IMR-90 (cell line): ENCODE data around the gene SLC37A4. TPM values are rescaled to one million over a fixed set of nuclear protein-coding genes. Genes with fewer than 3 reads are reported as not detected.

Source experiments
- ATAC-seq: fragments of 200-7000 bp; cut with Tn5 transposase; 2 replicates; pipeline ENCODE4 v1.9.1; 2020; ENCODE audit warnings: low read depth, mild to moderate bottlenecking, moderate library complexity
- BruUV-seq: library from RNA; stranded (reverse); fragments of 400-500 nt; replicated peaks from 2 replicates; lab custom pipeline; 2021; lab: Mats Ljungman, UMichigan
- CTCF ChIA-PET: fragments of 300-600 bp; formaldehyde crosslinking; extraction: SDS; loops from one replicate; lab custom pipeline; 2021; ENCODE audit warnings: antibody characterized with exemption; lab: Yijun Ruan, JAX
- POLR2A ChIA-PET: fragments of 300-600 bp; sonication (Branson Sonifier 250); formaldehyde crosslinking; loops from one replicate; lab custom pipeline; 2022; ENCODE audit warnings: antibody characterized with exemption; ENCODE audit not compliant: unreplicated experiment; lab: Charles Lee
- DNase-seq: peaks from one replicate; pipeline ENCODE4 v3.0.0; 2013
- H2AFZ ChIP-seq: replicated peaks from 2 replicates; pipeline ENCODE3; 2013; ENCODE audit warnings: low read length, mild to moderate bottlenecking; ENCODE audit not compliant: poor library complexity
- H2AK5ac ChIP-seq: 2 replicates; pipeline ENCODE4 v1.6.1; 2013; ENCODE audit warnings: low read depth, low read length, inconsistent platforms
- H2AK9ac ChIP-seq: replicated peaks from 2 replicates; pipeline ENCODE3; 2013; ENCODE audit warnings: mild to moderate bottlenecking, low read depth, low read length, moderate library complexity; ENCODE audit not compliant: poor library complexity
- H2BK120ac ChIP-seq: 2 replicates; pipeline ENCODE4 v1.6.1; 2013; ENCODE audit warnings: low read depth, low read length, inconsistent platforms
- H2BK15ac ChIP-seq: 3 replicates; pipeline ENCODE4 v1.6.1; 2013; ENCODE audit warnings: low read depth, low read length, inconsistent platforms
- H2BK20ac ChIP-seq: 2 replicates; pipeline ENCODE4 v1.6.1; 2013; ENCODE audit warnings: low read depth, mild to moderate bottlenecking, inconsistent platforms, low read length, moderate library complexity
- H2BK5ac ChIP-seq: 2 replicates; pipeline ENCODE4 v1.6.1; 2013; ENCODE audit warnings: mild to moderate bottlenecking, low read depth, low read length, inconsistent platforms; ENCODE audit not compliant: poor library complexity, severe bottlenecking
- H3K14ac ChIP-seq: replicated peaks from 2 replicates; pipeline ENCODE4 v1.6.1; 2013; ENCODE audit warnings: low read depth, low read length, inconsistent platforms
- H3K18ac ChIP-seq: 2 replicates; pipeline ENCODE4 v1.6.1; 2013; ENCODE audit warnings: low read depth, low read length, control low read depth
- H3K23ac ChIP-seq: 2 replicates; pipeline ENCODE4 v1.6.1; 2013; ENCODE audit warnings: low read depth, low read length, inconsistent platforms
- H3K27ac ChIP-seq: 2 replicates; pipeline ENCODE4 v1.5.1; 2013; ENCODE audit warnings: mild to moderate bottlenecking, control low read depth, low read length; ENCODE audit not compliant: insufficient read depth
- H3K27me3 ChIP-seq: 2 replicates; pipeline ENCODE4 v1.6.1; 2013; ENCODE audit warnings: low read length; ENCODE audit not compliant: control insufficient read depth, insufficient read depth
- H3K36me3 ChIP-seq: 2 replicates; pipeline ENCODE4 v1.6.1; 2013; ENCODE audit warnings: low read length, mixed read lengths; ENCODE audit not compliant: control insufficient read depth, insufficient read depth
- H3K4ac ChIP-seq: 2 replicates; pipeline ENCODE4 v1.6.1; 2013; ENCODE audit warnings: low read depth, low read length, inconsistent platforms
- H3K4me1 ChIP-seq: 2 replicates; pipeline ENCODE4 v1.6.1; 2013; ENCODE audit warnings: low read length, mixed read lengths; ENCODE audit not compliant: control insufficient read depth, insufficient read depth
- H3K4me2 ChIP-seq: 2 replicates; pipeline ENCODE4 v1.6.1; 2013; ENCODE audit warnings: low read depth, mild to moderate bottlenecking, control low read depth, low read length, moderate library complexity
- H3K4me3 ChIP-seq: 2 replicates; pipeline ENCODE4 v1.5.1; 2013; ENCODE audit warnings: low read depth, mild to moderate bottlenecking, control low read depth, low read length, moderate library complexity; ENCODE audit not compliant: insufficient read depth
- H3K56ac ChIP-seq: 2 replicates; pipeline ENCODE4 v1.6.1; 2013; ENCODE audit warnings: low read length, inconsistent platforms; ENCODE audit not compliant: insufficient read depth; ENCODE audit errors: extremely low read depth
- H3K79me1 ChIP-seq, 2 experiments: 2 replicates each; pipeline ENCODE4 v1.6.1; 2013; ENCODE audit warnings: low read length in 2 of 2, inconsistent platforms in 1 of 2, low read depth in 1 of 2
- H3K9ac ChIP-seq: 2 replicates; pipeline ENCODE4 v1.6.1; 2013; ENCODE audit warnings: low read depth, low read length, control low read depth
- H3K9me1 ChIP-seq: 2 replicates; pipeline ENCODE4 v1.6.1; 2013; ENCODE audit warnings: low read length, inconsistent platforms; ENCODE audit not compliant: insufficient read depth
- H3K9me3 ChIP-seq: 2 replicates; pipeline ENCODE4 v1.6.1; 2013; ENCODE audit warnings: low read length; ENCODE audit not compliant: control insufficient read depth, insufficient read depth
- H4K20me1 ChIP-seq: 2 replicates; pipeline ENCODE4 v1.6.1; 2013; ENCODE audit warnings: low read length, inconsistent platforms; ENCODE audit not compliant: insufficient read depth
- H4K5ac ChIP-seq: 2 replicates; pipeline ENCODE4 v1.6.1; 2013; ENCODE audit warnings: mild to moderate bottlenecking, low read depth, low read length, control low read depth
- H4K8ac ChIP-seq, 2 experiments: 2 replicates each; pipeline ENCODE4 v1.6.1; 2013; ENCODE audit warnings: low read depth in 2 of 2, low read length in 2 of 2, control low read depth in 1 of 2, inconsistent platforms in 1 of 2
- H4K91ac ChIP-seq: 2 replicates; pipeline ENCODE4 v1.6.1; 2013; ENCODE audit warnings: low read depth, low read length, inconsistent platforms; ENCODE audit not compliant: insufficient read depth
- BHLHE40 ChIP-seq: fragments of 150-350 bp; IDR thresholded peaks from 2 replicates; pipeline ENCODE4 v1.6.1; 2016; ENCODE audit warnings: mild to moderate bottlenecking, low read depth, low read length
- CEBPB ChIP-seq: IDR thresholded peaks from 2 replicates; pipeline ENCODE4 v1.6.1; 2012; ENCODE audit warnings: low read depth, low read length, improper control_type of control experiment
- CHD1 ChIP-seq: IDR thresholded peaks from 2 replicates; pipeline ENCODE4 v1.6.1; 2012; ENCODE audit warnings: low read depth, low read length, improper control_type of control experiment
- CTCF ChIP-seq: conservative IDR thresholded peaks from 2 replicates; pipeline ENCODE4 v1.5.1; 2012; ENCODE audit warnings: mild to moderate bottlenecking, low read depth, low read length, improper control_type of control experiment
- ELK1 ChIP-seq: fragments of 150-350 bp; IDR thresholded peaks from 2 replicates; pipeline ENCODE4 v1.6.1; 2016; ENCODE audit warnings: low read depth, mild to moderate bottlenecking, low read length, moderate library complexity, borderline replicate concordance
- MAZ ChIP-seq: IDR thresholded peaks from 2 replicates; pipeline ENCODE4 v1.6.1; 2012; ENCODE audit warnings: low read depth, mild to moderate bottlenecking, low read length, improper control_type of control experiment, moderate library complexity, borderline replicate concordance
- MXI1 ChIP-seq: IDR thresholded peaks from 2 replicates; pipeline ENCODE4 v1.6.1; 2012; ENCODE audit warnings: low read depth, mild to moderate bottlenecking, low read length, moderate library complexity, borderline replicate concordance
- NFE2L2 ChIP-seq: fragments of 150-350 bp; IDR thresholded peaks from 2 replicates; pipeline ENCODE4 v1.6.1; 2016; ENCODE audit warnings: low read depth, mild to moderate bottlenecking, low read length
- POLR2A ChIP-seq: IDR thresholded peaks from 2 replicates; pipeline ENCODE4 v1.6.1; 2012; ENCODE audit warnings: mild to moderate bottlenecking, low read depth, low read length
- RAD21 ChIP-seq: IDR thresholded peaks from 2 replicates; pipeline ENCODE4 v1.6.1; 2012; ENCODE audit warnings: low read length, improper control_type of control experiment
- RCOR1 ChIP-seq: IDR thresholded peaks from 2 replicates; pipeline ENCODE4 v1.6.1; 2012; ENCODE audit warnings: mild to moderate bottlenecking, low read length, improper control_type of control experiment; ENCODE audit not compliant: insufficient replicate concordance
- SMC3 ChIP-seq: fragments of 150-350 bp; IDR thresholded peaks from 2 replicates; pipeline ENCODE4 v1.6.1; 2016; ENCODE audit warnings: low read depth, mild to moderate bottlenecking, antibody characterized with exemption, low read length, moderate library complexity
- USF2 ChIP-seq: fragments of 150-350 bp; IDR thresholded peaks from 2 replicates; pipeline ENCODE4 v1.6.1; 2017; ENCODE audit warnings: mild to moderate bottlenecking, antibody characterized with exemption, low read length, low read depth
- WGBS, 2 experiments: methylation state at CpG; one replicate each; pipeline versions ENCODE4 v1.1.5 to v1.1.7; 2013; ENCODE audit warnings: missing lambda C conversion rate in 2 of 2; ENCODE audit not compliant: insufficient read length in 1 of 2; ENCODE audit errors: extremely low coverage in 2 of 2; 5-methylcytosine and 5-hydroxymethylcytosine counted together
- dilution Hi-C: fragments of 300-500 bp; cut with HindIII; formaldehyde crosslinking; loops from one replicate; pipeline ENCODE4 v1.14.3; 2018; ENCODE audit warnings: low sequenced_read_pairs; ENCODE audit not compliant: unreplicated experiment
- in situ Hi-C: fragments of 300-500 bp; cut with MboI; formaldehyde crosslinking; loops from 3 replicates; pipeline ENCODE4 v1.14.3; 2019; ENCODE audit warnings: low sequenced_read_pairs, inconsistent platforms, mixed read lengths
- intact Hi-C: fragments of 100-400 bp; cut with micrococcal nuclease; formaldehyde crosslinking; loops from 2 replicates; pipeline ENCODE4 v1.10.0; 2022
- polyA plus RNA-seq, 3 experiments: library from polyadenylated mRNA; depleted of rRNA; stranded (reverse); fragments of >200 nt; gene quantifications; 2 replicates each; pipeline ENCODE4 v1.2.3, GENCODE V29; 2012; ENCODE audit warnings: low replicate concordance in 1 of 3
- total RNA-seq: library from RNA; depleted of rRNA; stranded (reverse); fragments of >200 nt; gene quantifications from 2 replicates; pipeline ENCODE4 v1.2.3, GENCODE V29; 2012

SLC37A4 gene
- total and polyA plus RNA-seq, 2 of the 4 experiments (the other 2 are of a cell fraction), result 7.5 to 14.3 TPM

DNA sequence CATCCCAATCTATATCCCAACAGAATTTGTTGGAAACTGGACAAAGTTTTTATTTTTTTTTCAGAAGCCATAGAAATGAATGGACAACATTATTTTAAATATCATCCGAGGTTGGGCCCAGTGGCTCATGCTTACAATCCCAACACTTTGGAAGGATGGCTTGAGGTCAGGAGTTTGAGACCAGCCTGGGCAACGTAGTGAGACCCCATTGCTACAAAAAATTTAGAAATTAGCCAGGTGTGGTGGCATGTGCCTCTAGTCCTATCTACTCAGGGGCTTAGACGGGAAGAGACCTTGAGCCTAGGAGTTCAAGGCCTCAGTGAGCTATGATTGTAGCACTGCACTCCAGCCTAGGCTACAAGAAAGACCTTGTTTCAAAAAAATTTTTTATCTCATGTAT is 4.1 kb upstream of the SLC37A4 start:
- Histone ChIP-seq H3K14ac (no peak overlapping the region), H4K91ac (no peak overlapping the region), H2BK5ac (no peak overlapping the region), H3K27me3 (no peaks in the 10 kb centered on the region), H3K23ac (no peak overlapping the region), H3K9ac (no peak overlapping the region), H2AK9ac (no peak overlapping the region), H3K4me3 (no peak overlapping the region), H3K4me2 (no peak overlapping the region), H3K18ac (no peak overlapping the region), H3K27ac (no peak overlapping the region), H3K56ac (no peak overlapping the region), H3K79me1 (peaks cover 0 to 8% of the 10 kb centered on the region in 2 experiments; a peak in 2 of 4 replicates), H3K4me1 (no peaks in the 10 kb centered on the region), H4K8ac (no peak overlapping the region), H2BK120ac (no peak overlapping the region), H3K4ac (no peak overlapping the region), H2BK20ac (no peak overlapping the region), H2BK15ac (no peak overlapping the region), H3K9me1 (no peaks in the 10 kb centered on the region), H2AFZ (no peak overlapping the region), H3K9me3 (no peaks in the 10 kb centered on the region), H4K20me1 (no peaks in the 10 kb centered on the region), H4K5ac (no peak overlapping the region), H2AK5ac (no peak overlapping the region), H3K36me3 (no peaks in the 10 kb centered on the region)
- ATAC-seq (no peak), DNase-seq (no peak)
- no TSS peak for BruUV-seq
- POLR2A ChIA-PET, result interaction anchor here (0.7 kb wide), 1 partner anchor 241 kb away, joined by 5 read pairs; no protein-coding TSS in a partner anchor
- no peak for TF ChIP-seq SMC3
- TF ChIP-seq USF2, result no peak
- TF ChIP-seq MXI1, result no peak
- no peak for TF ChIP-seq RCOR1
- TF ChIP-seq CTCF, result no peak
- no peak for TF ChIP-seq MAZ
- no peak for TF ChIP-seq ELK1
- TF ChIP-seq CEBPB, result no peak
- no peak for TF ChIP-seq CHD1
- TF ChIP-seq POLR2A, result no peak
- no peak for TF ChIP-seq NFE2L2
- TF ChIP-seq BHLHE40, result no peak
- TF ChIP-seq RAD21, result no peak
- dilution Hi-C loops, result no loop called here
- CTCF ChIA-PET, result no interaction called here
- 40% methylated on average over 2 of the region's 3 CpGs; no CpG with 5 or more reads in 1 of the 2 experiments for WGBS, 2 experiments
- in situ Hi-C loops, result no loop called here
- intact Hi-C loops, result no loop called here
